Immature natural killer cell (primary cell): ENCODE measurements around the gene DPP3. TPM values are rescaled to one million over a fixed set of nuclear protein-coding genes. Genes with fewer than 3 reads are reported as not detected.
"Not testable (repeated sequence)": the region's sequence is repeated elsewhere in the genome, so short reads cannot be mapped to it uniquely, and the experiment has no call there.

Experiments used
- DNase-seq, 3 donors: peaks; one replicate each; pipeline ENCODE4 v3.0.0; 2022; ENCODE audit warnings: mixed read lengths in 1 of 3
- H3K27ac Mint-ChIP-seq, 6 donors: one replicate each; pipeline ENCODE4 v1.8.0; 2020; ENCODE audit warnings: mixed read lengths in 6 of 6, mild to moderate bottlenecking in 5 of 6, inconsistent platforms in 4 of 6, moderate library complexity in 3 of 6
- H3K27me3 Mint-ChIP-seq, 3 donors: one replicate each; pipeline ENCODE4 v1.8.0; 2020 to 2021; ENCODE audit warnings: low read depth in 3 of 3, mild to moderate bottlenecking in 3 of 3, mixed read lengths in 3 of 3, moderate library complexity in 3 of 3, inconsistent platforms in 1 of 3
- H3K36me3 Mint-ChIP-seq, 3 donors: one replicate each; pipeline ENCODE4 v1.8.0; 2020; ENCODE audit warnings: mixed read lengths in 3 of 3, inconsistent platforms in 2 of 3, mild to moderate bottlenecking in 2 of 3
- H3K4me1 Mint-ChIP-seq, 2 donors: one replicate each; pipeline ENCODE4 v1.8.0; 2020; ENCODE audit warnings: inconsistent platforms in 2 of 2, mild to moderate bottlenecking in 2 of 2, mixed read lengths in 2 of 2, moderate library complexity in 1 of 2
- H3K4me3 Mint-ChIP-seq, 5 donors: one replicate each; pipeline ENCODE4 v1.8.0; 2020; ENCODE audit warnings: mild to moderate bottlenecking in 5 of 5, mixed read lengths in 5 of 5, inconsistent platforms in 3 of 5, moderate library complexity in 3 of 5
- H3K9me3 Mint-ChIP-seq, 6 donors: one replicate each; pipeline ENCODE4 v1.8.0; 2020; ENCODE audit warnings: mild to moderate bottlenecking in 6 of 6, mixed read lengths in 6 of 6, inconsistent platforms in 4 of 6, moderate library complexity in 3 of 6
- polyA plus RNA-seq, 3 donors: library from polyadenylated mRNA; unstranded; fragments of 300-500 nt; fragmentation: Illumina TruSeq; gene quantifications; one replicate each; pipeline ENCODE4 v1.2.3, GENCODE V29; 2021

Gene DPP3
- polyA plus RNA-seq, 3 donors from 2014 or later: 44.5 to 54.2 (median 47.6) TPM

DNA sequence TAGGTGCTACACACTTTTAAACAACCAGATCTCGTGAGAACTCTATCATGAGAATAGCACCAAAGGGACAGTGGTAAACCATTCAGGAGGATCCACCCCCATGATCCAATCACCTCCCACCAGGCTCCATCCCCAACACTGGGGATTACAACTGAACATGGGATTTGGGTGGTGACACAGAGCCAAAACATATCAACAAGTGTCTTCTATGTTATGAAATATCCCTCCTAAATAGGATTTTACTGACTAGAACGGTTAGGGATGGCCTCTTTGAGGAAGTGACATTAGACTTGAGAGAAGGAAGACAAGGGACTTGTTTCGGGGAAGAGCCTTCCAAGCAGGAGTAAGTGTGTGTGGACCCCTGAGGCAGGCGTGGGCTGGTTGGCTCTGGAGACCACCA is 29.7 kb upstream of the DPP3 start:
- peaks cover 0 to 3% (median 0%) of the 10 kb centered on the region in 3 donors for H3K36me3 Mint-ChIP-seq
- peaks cover 13 to 16% of the 10 kb centered on the region in 2 donors for H3K4me1 Mint-ChIP-seq
- H3K9me3 Mint-ChIP-seq: no peaks in the 10 kb centered on the region
- no peak for DNase-seq
- H3K27me3 Mint-ChIP-seq: peaks cover 3 to 22% (median 9%) of the 10 kb centered on the region in 3 donors
- H3K27ac Mint-ChIP-seq: no peak overlapping the region
- no peak overlapping the region for H3K4me3 Mint-ChIP-seq

- Mint-ChIP-seq H3K4me1 (peaks cover 13 to 16% of the 10 kb centered on the region in 2 donors), H3K27ac (no peak overlapping the region), H3K27me3 (peaks cover 1 to 13% (median 9%) of the 10 kb centered on the region in 3 donors), H3K9me3 (no peaks in the 10 kb centered on the region), H3K4me3 (no peak overlapping the region), H3K36me3 (peaks cover 0 to 3% (median 0%) of the 10 kb centered on the region in 3 donors)
- DNase-seq: no peak
Observed at GRCh38 chr11:66451663-66452062, 28.6 kb upstream of the DPP3 start.

GRCh38 chr11:66454247-66454646 is 26.0 kb upstream of the DPP3 start:
- H3K36me3 Mint-ChIP-seq: peaks cover 0 to 3% (median 0%) of the 10 kb centered on the region in 3 donors
- H3K4me3 Mint-ChIP-seq: no peak overlapping the region
- DNase-seq: no peak
- H3K4me1 Mint-ChIP-seq: peaks cover 13 to 16% of the 10 kb centered on the region in 2 donors
- peaks cover 0 to 13% (median 8%) of the 10 kb centered on the region in 3 donors for H3K27me3 Mint-ChIP-seq
- H3K9me3 Mint-ChIP-seq: no peaks in the 10 kb centered on the region
- no peak overlapping the region for H3K27ac Mint-ChIP-seq

GRCh38 chr11:66454828-66455227 is 25.4 kb upstream of the DPP3 start:
- H3K4me1 Mint-ChIP-seq: peaks cover 13 to 16% of the 10 kb centered on the region in 2 donors
- no peak overlapping the region for H3K27ac Mint-ChIP-seq
- H3K36me3 Mint-ChIP-seq: peaks cover 0 to 3% (median 0%) of the 10 kb centered on the region in 3 donors
- DNase-seq: no peak
- no peak overlapping the region for H3K4me3 Mint-ChIP-seq
- no peaks in the 10 kb centered on the region for H3K9me3 Mint-ChIP-seq
- H3K27me3 Mint-ChIP-seq: peaks cover 0 to 15% (median 7%) of the 10 kb centered on the region in 3 donors

GRCh38 chr11:66457826-66458225 is 22.4 kb upstream of the DPP3 start:
- no peaks in the 10 kb centered on the region for H3K36me3 Mint-ChIP-seq
- no peaks in the 10 kb centered on the region for H3K9me3 Mint-ChIP-seq
- H3K27me3 Mint-ChIP-seq: peaks cover 0 to 9% (median 5%) of the 10 kb centered on the region in 3 donors
- peaks cover 13 to 16% of the 10 kb centered on the region in 2 donors for H3K4me1 Mint-ChIP-seq
- H3K27ac Mint-ChIP-seq: no peak overlapping the region
- no peak overlapping the region for H3K4me3 Mint-ChIP-seq
- no peak for DNase-seq

DNA sequence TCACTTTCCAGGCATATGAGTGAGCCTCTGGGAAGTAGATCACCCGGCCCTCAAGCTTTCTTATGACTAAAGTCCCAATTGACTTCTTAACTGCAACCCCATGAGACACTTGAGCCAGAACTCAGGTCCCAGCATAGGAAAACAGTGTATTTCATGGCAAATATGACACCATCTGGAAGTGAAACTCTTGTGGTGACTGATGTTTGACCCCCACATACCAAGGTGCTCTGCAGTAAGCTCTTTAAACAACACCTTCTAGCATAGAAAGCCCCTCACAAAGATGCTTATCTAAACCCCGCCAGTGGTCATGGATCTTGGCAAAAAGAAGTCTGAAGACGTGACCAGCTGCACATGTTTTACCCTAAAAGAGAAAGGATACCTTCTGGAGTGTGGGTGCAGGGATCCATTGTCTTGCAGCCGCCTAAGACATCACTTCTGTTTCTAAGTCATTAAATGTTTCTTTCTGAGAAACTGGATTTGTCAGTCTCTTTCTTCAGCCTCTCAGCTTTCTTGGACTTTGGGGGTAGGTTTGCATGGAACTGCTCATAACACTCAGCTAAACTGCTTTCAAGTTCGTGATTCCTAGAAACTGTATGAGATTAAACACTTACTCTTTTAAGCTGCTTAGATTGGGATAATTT is 21.0 kb upstream of the DPP3 start:
- DNase-seq: no peak
- H3K27me3 Mint-ChIP-seq: peaks cover 0 to 9% (median 5%) of the 10 kb centered on the region in 3 donors
- H3K36me3 Mint-ChIP-seq: no peaks in the 10 kb centered on the region
- no peak overlapping the region for H3K27ac Mint-ChIP-seq
- no peaks in the 10 kb centered on the region for H3K9me3 Mint-ChIP-seq
- no peak overlapping the region for H3K4me3 Mint-ChIP-seq
- H3K4me1 Mint-ChIP-seq: peaks cover 7 to 10% of the 10 kb centered on the region in 2 donors

- H3K4me1 Mint-ChIP-seq: peaks cover 9 to 10% of the 10 kb centered on the region in 2 donors
- H3K4me3 Mint-ChIP-seq: no peak overlapping the region
- peaks cover 2 to 11% (median 6%) of the 10 kb centered on the region in 3 donors for H3K27me3 Mint-ChIP-seq
- DNase-seq: no peak
- no peak overlapping the region for H3K27ac Mint-ChIP-seq
- no peaks in the 10 kb centered on the region for H3K9me3 Mint-ChIP-seq
- no peaks in the 10 kb centered on the region for H3K36me3 Mint-ChIP-seq
Observed at GRCh38 chr11:66462010-66462409, 18.2 kb upstream of the DPP3 start.

- no peaks in the 10 kb centered on the region for H3K9me3 Mint-ChIP-seq
- no peak overlapping the region for H3K27ac Mint-ChIP-seq
- no peak overlapping the region for H3K4me3 Mint-ChIP-seq
- H3K36me3 Mint-ChIP-seq: no peaks in the 10 kb centered on the region
- H3K27me3 Mint-ChIP-seq: peaks cover 2 to 11% (median 9%) of the 10 kb centered on the region in 3 donors
- H3K4me1 Mint-ChIP-seq: peaks cover 14 to 15% of the 10 kb centered on the region in 2 donors
- no peak for DNase-seq
Observed at GRCh38 chr11:66462911-66463310, 17.3 kb upstream of the DPP3 start.

DNA sequence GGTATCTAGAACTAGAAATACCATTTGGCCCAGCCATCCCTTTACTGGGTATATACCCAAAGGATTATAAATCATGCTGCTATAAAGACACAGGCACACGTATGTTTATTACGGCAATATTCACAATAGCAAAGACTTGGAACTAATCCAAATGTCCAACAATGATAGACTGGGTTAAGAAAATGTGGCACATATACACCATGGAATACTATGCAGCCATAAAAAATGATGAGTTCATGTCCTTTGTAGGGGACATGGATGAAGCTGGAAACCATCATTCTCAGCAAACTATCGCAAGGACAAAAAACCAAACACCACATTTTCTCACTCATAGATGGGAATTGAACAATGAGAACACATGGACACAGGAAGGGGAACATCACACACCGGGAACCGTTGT is 16.1 kb upstream of the DPP3 start:
- H3K36me3 Mint-ChIP-seq, H3K27ac Mint-ChIP-seq, DNase-seq, H3K4me3 Mint-ChIP-seq, H3K9me3 Mint-ChIP-seq: not testable (repeated sequence)
- Mint-ChIP-seq H3K4me1 (peaks cover 19 to 23% of the 10 kb centered on the region in 2 donors), H3K27me3 (peaks cover 2 to 11% (median 9%) of the 10 kb centered on the region in 3 donors)

- Mint-ChIP-seq H3K36me3 (no peaks in the 10 kb centered on the region), H3K4me3 (no peak overlapping the region), H3K27ac (peak overlapping the region in 3 of 6 donors; percentile 60 to 91 (median 83)), H3K27me3 (peaks cover 2 to 7% (median 5%) of the 10 kb centered on the region in 3 donors), H3K4me1 (peaks cover 19 to 23% of the 10 kb centered on the region in 2 donors), H3K9me3 (no peaks in the 10 kb centered on the region)
- no peak for DNase-seq
Observed at GRCh38 chr11:66464916-66465315, 15.3 kb upstream of the DPP3 start.

DNA sequence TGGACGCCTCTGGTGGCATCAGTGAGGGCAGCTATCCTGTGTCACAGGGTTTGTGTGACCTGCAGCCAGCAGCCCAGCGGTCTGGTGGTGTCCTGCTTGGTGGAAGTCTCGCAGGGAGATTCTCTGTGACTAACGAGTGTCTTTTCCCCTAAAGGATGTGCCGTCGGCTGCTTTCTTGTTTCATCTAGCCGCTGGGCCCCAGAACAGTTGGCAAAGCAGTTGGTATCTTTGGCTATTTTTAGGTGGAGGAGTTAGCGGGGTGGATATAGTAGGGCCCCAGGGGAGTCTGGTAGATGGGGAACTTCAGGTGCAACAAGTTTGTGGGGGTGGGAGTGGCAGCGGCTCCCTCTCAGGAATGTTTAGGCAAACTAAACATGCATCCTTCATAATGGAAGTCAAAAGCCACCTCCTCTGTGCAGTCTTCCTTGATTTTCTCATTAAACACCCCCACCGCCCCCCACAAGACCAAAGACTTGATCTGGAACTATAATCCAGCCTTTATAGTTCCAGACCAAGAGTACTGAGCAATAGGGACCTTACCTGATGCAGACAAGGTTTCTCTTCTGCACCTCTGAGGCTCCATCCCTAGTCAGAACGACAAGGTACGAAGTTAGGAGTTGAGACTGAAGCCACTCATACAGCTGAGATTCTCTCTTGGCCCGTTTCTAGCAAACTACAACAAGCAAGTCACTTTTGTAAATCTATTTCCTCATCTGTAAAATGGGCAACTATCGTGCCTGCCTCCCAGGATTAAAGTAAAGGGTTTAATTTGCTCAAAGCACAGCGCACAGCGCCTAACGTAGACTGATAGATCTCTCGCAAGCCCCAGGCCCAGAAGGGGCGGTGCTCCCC is 14.6 kb upstream of the DPP3 start:
- Mint-ChIP-seq H3K4me1 (peaks cover 19 to 23% of the 10 kb centered on the region in 2 donors), H3K4me3 (peak overlapping the region; percentile 87 to 91 (median 88)), H3K36me3 (no peaks in the 10 kb centered on the region), H3K9me3 (no peaks in the 10 kb centered on the region), H3K27ac (peak overlapping the region; percentile 80 to 91 (median 89)), H3K27me3 (peaks cover 2 to 7% (median 5%) of the 10 kb centered on the region in 3 donors)
- no peak for DNase-seq

DNA sequence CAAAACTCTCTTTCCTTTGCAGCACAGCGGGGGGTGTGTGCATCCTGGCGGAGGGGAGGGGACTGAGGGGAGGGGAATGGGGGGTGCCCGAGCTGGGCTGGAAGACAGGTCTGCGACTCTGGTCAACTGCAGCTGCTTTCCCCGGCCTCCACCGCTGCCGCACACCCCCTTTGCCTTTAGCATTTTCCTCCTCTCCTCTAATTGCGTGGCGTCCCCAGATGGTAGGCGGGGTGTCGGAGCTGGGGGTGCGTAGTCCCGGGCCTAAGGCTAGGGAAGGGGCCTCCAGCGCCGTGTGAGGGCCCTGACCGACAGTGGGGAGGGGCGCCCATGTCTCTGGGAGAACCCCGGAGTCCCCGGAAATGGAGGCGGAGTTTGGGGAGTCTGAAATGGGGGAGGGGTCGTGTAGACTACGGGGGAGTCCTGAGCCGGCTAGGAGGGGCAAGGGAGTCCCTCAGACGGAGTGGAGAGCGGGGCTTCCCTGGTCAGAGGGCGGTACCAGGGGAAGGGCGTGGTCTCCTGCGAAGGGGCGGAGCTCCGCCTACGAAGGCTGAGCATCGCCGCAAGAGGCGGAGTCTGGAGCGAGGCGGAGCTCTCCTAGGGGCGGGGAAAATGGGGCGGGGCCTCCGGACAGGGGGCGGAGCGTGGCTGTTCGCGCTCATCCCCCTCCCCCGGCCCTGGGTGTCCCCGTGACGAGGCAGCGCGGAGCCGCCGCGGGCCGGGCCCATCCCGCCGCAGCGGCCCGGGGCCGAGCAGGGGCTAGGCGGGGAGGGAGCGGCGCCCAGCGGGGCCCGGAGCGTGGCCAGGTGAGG is 13.8 kb upstream of the DPP3 start, which contains the start of gene PELI3:
Gene PELI3 (plus strand): TSS at position 681 of the 809 bp plus-strand sequence. CDS start 1,224 bp downstream, outside the sequence.
- peak; percentile 90 to 91 (median 90) for DNase-seq
- Mint-ChIP-seq H3K27ac (peak within 1 kb of the TSS; percentile 80 to 92 (median 89)), H3K9me3 (no peaks in the 10 kb centered on the region), H3K27me3 (peaks cover 2 to 7% (median 5%) of the 10 kb centered on the region in 3 donors), H3K4me1 (peaks cover 19 to 23% of the 10 kb centered on the region in 2 donors), H3K36me3 (no peaks in the 10 kb centered on the region), H3K4me3 (peak within 1 kb of the TSS; percentile 87 to 92 (median 88))

GRCh38 chr11:66467034-66467659 is 13.1 kb upstream of the DPP3 start:
- peak overlapping the region; percentile 83 to 92 (median 87) for H3K4me3 Mint-ChIP-seq
- peaks cover 19 to 23% of the 10 kb centered on the region in 2 donors for H3K4me1 Mint-ChIP-seq
- peaks cover 2 to 7% (median 5%) of the 10 kb centered on the region in 3 donors for H3K27me3 Mint-ChIP-seq
- H3K36me3 Mint-ChIP-seq: no peaks in the 10 kb centered on the region
- no peaks in the 10 kb centered on the region for H3K9me3 Mint-ChIP-seq
- DNase-seq: no peak
- peak overlapping the region in 5 of 6 donors; percentile 76 to 92 (median 84) for H3K27ac Mint-ChIP-seq
